Measurements from ENCODE around the gene NEDD8.

NEDD8 gene

DNA sequence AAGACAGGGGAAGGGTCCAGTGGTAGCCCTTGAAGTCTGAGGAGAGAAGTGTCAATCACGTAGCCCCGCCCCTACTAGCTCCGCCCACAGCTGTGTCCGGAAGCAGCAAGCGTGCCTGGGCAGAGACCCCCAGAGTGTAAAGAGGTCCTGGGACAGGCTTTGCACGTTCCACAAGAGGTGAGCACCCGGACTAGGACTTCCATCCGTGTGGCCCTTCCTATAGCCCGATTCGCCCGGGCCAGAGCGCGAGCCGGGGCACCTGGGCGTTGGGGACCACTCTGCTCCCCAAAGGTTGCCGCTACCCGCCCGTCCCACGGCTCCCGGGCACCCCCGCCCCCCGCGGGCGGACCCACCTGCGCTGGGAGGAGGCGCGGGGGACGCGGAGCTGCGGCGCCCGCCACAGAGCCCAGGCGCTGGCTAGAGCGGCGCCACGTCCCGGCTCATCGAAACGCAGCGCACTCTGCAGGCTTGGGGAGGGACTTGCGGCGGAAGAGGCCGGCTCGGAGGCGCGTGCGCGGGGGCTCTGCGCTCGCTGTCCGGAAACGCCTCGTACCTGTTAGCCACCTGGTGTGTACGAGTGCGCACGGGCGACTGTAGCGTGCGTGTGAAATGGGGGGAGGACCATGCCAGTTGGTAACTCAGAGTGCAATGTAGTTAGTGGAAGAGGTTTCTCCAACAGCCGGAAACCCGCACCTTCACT lies 39.1 kb upstream of the NEDD8 start, which contains the start of gene RABGGTA:
Gene RABGGTA (minus strand): TSS at position 464 of the 700 bp plus-strand sequence. CDS start 482 bp downstream, outside the sequence.
- TF ChIP-seq, protein P1, sequence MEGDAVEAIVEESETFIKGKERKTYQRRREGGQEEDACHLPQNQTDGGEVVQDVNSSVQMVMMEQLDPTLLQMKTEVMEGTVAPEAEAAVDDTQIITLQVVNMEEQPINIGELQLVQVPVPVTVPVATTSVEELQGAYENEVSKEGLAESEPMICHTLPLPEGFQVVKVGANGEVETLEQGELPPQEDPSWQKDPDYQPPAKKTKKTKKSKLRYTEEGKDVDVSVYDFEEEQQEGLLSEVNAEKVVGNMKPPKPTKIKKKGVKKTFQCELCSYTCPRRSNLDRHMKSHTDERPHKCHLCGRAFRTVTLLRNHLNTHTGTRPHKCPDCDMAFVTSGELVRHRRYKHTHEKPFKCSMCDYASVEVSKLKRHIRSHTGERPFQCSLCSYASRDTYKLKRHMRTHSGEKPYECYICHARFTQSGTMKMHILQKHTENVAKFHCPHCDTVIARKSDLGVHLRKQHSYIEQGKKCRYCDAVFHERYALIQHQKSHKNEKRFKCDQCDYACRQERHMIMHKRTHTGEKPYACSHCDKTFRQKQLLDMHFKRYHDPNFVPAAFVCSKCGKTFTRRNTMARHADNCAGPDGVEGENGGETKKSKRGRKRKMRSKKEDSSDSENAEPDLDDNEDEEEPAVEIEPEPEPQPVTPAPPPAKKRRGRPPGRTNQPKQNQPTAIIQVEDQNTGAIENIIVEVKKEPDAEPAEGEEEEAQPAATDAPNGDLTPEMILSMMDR (IDR thresholded peaks at IDR 0.05; ENCODE audit: control extremely low read depth, extremely low read depth, low read depth, missing control alignments), result peak; percentile 88
- CTCF ChIA-PET, result interaction anchor here (0.8 to 9.2 kb wide), 27 partner anchors 9 to 161 kb away, joined by 3 to 68 read pairs (median 6); partner anchors contain the start of genes CHMP4A, CIDEB, DCAF11 and DHRS1
- peak; percentile 96 for DNase-seq (ENCODE audit: extremely low spot score)
- POLR2A ChIA-PET, result interaction anchor here (0.5 to 2.0 kb wide), 8 partner anchors 10 to 159 kb away, joined by 3 to 13 read pairs (median 5); partner anchors contain the start of genes CBLN3, KHNYN and TINF2

DNA sequence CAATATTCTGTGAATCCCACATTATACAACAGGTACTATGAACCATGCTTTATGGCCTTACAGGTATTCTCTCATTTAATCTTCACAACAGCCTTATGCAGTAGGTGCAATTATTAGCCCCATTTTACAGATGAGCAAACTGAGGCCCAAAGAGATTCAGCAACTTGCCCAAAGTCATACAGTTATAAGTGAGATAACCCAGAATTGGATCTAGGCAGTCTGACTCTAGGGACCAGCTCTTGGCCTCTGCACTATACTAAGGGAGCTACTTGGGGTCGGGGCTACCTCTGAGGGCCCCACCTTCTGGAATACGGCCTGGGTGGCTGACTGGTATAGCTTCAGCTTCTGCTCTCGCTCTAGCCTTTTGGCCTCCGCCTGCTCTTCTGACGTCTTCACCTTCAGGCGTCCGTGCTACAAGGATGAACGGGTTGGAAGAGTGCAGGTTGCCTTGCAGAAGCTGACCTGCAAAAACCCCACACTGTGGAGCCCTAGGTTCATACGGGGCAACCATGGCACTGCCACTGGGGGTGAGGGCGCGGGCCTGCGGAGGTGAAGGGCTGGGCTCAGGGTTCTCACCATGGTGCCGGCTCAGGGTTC lies 38.5 kb upstream of the NEDD8 start:
- TF ChIP-seq, protein P1 (IDR thresholded peaks at IDR 0.05; ENCODE audit: control extremely low read depth, extremely low read depth, low read depth, missing control alignments), result no peak
- POLR2A ChIA-PET, result interaction anchor here (0.7 to 2.0 kb wide), 7 partner anchors 9 to 159 kb away, joined by 3 to 13 read pairs (median 6); partner anchors contain the start of genes CBLN3, KHNYN and TINF2
- CTCF ChIA-PET, result interaction anchor here (0.8 to 9.2 kb wide), 24 partner anchors 8 to 161 kb away, joined by 3 to 68 read pairs (median 8); partner anchors contain the start of genes CHMP4A, CIDEB, DCAF11 and DHRS1
- DNase-seq (ENCODE audit: extremely low spot score), result no peak

DNA sequence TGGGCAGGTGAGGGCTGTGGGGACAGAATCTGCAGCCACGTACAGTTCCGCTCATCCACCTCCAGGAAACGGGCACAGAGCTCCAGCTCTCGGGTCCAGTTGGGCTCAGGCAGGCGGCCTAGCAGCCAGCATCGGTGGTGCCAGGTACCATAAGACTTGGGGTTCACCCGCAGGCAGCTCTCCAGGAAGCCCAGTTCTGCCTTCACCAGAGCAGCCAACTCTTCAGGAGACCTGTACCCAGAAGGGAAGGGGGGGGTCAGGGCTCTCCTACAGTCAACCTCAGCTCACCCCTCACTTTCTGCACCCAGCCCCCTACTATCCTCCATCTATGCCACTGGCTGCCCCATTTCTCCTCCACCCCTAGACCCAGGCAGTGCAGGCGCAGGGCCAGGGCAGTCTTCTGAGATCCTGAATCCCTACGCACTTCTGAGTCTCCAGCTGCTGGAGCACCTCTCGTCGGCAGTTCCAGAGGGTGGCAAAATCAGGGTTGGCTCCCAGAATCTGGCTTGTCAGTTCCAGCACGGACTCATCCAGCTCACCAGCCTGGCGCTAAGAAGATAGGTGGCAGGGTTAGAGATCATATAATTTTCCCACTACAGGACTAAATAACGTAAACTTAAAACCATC lies 37.9 kb upstream of the NEDD8 start:
- POLR2A ChIA-PET, result interaction anchor here (0.8 to 2.0 kb wide), 4 partner anchors 8 to 27 kb away, joined by 3 to 13 read pairs (median 4); partner anchors contain the start of gene TINF2
- CTCF ChIA-PET, result interaction anchor here (1.0 to 9.2 kb wide), 18 partner anchors 8 to 162 kb away, joined by 3 to 68 read pairs (median 8); partner anchors contain the start of genes CIDEB, IRF9, LTB4R2 and MDP1
- no peak for DNase-seq (ENCODE audit: extremely low spot score)
- TF ChIP-seq, protein P1 (IDR thresholded peaks at IDR 0.05; ENCODE audit: control extremely low read depth, extremely low read depth, low read depth, missing control alignments), result no peak

DNA sequence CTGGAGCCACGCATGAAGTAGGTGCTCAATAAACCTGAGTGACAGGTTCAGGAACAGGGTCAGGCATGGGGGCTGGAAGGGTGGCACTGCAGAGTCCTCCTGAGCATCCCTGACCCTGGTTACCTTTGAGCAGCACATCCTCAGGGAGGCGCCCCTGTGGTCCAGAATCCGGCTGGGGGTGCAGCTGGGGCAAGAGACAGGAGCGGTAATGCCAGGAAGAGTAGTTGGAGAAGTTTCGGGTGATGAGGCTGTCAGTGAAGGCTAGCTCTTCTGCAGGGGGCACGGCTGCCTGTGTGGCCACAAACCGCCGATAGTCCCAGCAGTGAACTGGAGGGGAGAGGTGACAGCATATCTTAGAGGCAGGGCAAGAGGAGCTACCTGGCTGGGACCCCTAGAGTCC lies 37.2 kb upstream of the NEDD8 start:
- ChIA-PET POLR2A (interaction anchor here (0.8 to 1.4 kb wide), 2 partner anchors 7 to 23 kb away, joined by 3 to 5 read pairs; no protein-coding TSS in a partner anchor), CTCF (interaction anchor here (1.8 to 9.2 kb wide), 8 partner anchors 12 to 39 kb away, joined by 5 to 68 read pairs (median 35); partner anchors contain the start of genes CIDEB, LTB4R2 and TINF2)
- TF ChIP-seq, protein P1 (IDR thresholded peaks at IDR 0.05; ENCODE audit: control extremely low read depth, extremely low read depth, low read depth, missing control alignments), result no peak
- DNase-seq (ENCODE audit: extremely low spot score), result no peak

DNA sequence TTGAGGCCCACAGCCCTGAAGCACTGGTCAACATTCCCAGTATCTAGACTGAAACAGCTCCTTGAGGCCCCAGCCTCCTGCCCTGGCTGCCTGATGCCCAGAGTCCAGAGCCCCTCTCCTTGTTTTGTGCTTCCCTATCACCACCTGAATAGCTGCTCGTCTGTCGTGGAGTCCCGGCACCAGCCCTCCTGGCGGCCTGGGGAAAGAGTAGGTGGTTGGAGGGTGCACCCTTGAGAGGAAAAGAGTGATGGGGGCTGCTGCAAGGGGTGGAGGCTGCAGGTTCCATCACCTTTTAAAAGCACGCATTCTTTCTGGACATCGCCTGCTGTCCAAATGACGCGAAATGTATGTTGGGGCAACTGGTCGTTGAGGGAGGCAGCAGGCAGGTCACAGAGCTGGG lies 36.1 kb upstream of the NEDD8 start:
- ChIA-PET POLR2A (no interaction called here), CTCF (interaction anchor here (1.0 to 9.2 kb wide), 5 partner anchors 13 to 40 kb away, joined by 3 to 67 read pairs (median 38); partner anchors contain the start of genes CIDEB, LTB4R2 and TINF2)
- no peak for DNase-seq (ENCODE audit: extremely low spot score)
- TF ChIP-seq, protein P1 (IDR thresholded peaks at IDR 0.05; ENCODE audit: control extremely low read depth, extremely low read depth, low read depth, missing control alignments), result no peak

DNA sequence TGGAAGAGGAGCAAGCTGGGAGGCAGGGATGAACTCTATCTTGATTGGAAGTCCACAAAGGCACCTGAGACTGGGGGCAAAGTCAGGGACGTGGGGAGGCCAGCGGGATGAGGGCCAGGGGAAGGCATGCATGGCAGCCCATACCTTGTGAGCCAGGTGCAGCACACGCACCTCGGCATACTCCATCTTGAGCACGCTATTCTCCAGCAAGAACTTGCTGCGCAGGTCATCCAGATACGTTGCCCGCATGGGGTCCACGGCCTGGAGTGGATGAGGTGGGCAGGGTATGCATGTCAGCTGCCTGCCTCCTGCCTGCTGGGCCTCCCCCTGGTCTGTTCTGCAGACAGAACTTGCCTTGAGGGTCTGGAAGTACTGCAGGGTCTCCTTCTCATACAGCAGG lies 35.3 kb upstream of the NEDD8 start:
- POLR2A ChIA-PET, result no interaction called here

More for the DNA sequence above, 35.3 kb upstream of the NEDD8 start:
- CTCF ChIA-PET, result interaction anchor here (1.0 to 9.2 kb wide), 3 partner anchors 14 to 41 kb away, joined by 3 to 67 read pairs (median 38); partner anchors contain the start of genes CIDEB and LTB4R2
- TF ChIP-seq, protein P1 (IDR thresholded peaks at IDR 0.05; ENCODE audit: control extremely low read depth, extremely low read depth, low read depth, missing control alignments), result no peak
- no peak for DNase-seq (ENCODE audit: extremely low spot score)
